K562 (cell line): ENCODE measurements around the gene DNALI1. TPM values are rescaled to one million over a fixed set of nuclear protein-coding genes. Genes with fewer than 3 reads are reported as not detected.
A peak's percentile ranks its signal among the peaks of the same experiment; 100 is the strongest.

Experiments used
- ASH1L ChIP-seq: fragments of 450-650 bp; IDR thresholded peaks from 2 replicates; pipeline ENCODE4 v1.6.1; 2018; ENCODE audit warnings: borderline replicate concordance, mild to moderate bottlenecking, low read depth; ENCODE audit not compliant: partially characterized antibody
- E2F4 ChIP-seq: sonication (generic); formaldehyde crosslinking; IDR thresholded peaks from 2 replicates; pipeline ENCODE4 v1.8.0; 2022; ENCODE audit warnings: mild to moderate bottlenecking, low read depth, missing genetic modification reagents
- GATAD2B ChIP-seq: fragments of 450-650 bp; IDR thresholded peaks from 2 replicates; pipeline ENCODE4 v1.6.1; 2017; ENCODE audit warnings: mild to moderate bottlenecking, borderline replicate concordance
- HINFP ChIP-seq: fragments of 450-650 bp; conservative IDR thresholded peaks from 2 replicates; pipeline ENCODE4 v1.6.1; 2016; ENCODE audit warnings: missing genetic modification characterization, low read depth, mild to moderate bottlenecking, control low read depth, missing compliant biosample characterization
- MCM7 ChIP-seq, 2 experiments: fragments of 450-650 bp; IDR thresholded peaks; 2 replicates each; pipeline ENCODE4 v1.6.1; 2016 to 2018
- NR2F6 ChIP-seq: fragments of 450-650 bp; formaldehyde crosslinking; IDR thresholded peaks from 2 replicates; pipeline ENCODE4 v1.4.0; 2020; ENCODE audit warnings: mild to moderate bottlenecking
- PYGO2 ChIP-seq: fragments of 450-650 bp; IDR thresholded peaks from 2 replicates; pipeline ENCODE4 v1.6.1; 2016; ENCODE audit warnings: mild to moderate bottlenecking, missing genetic modification characterization, moderate library complexity, missing compliant biosample characterization
- RB1 ChIP-seq: fragments of 450-650 bp; IDR thresholded peaks from 2 replicates; pipeline ENCODE4 v1.6.1; 2017; ENCODE audit warnings: low read depth, mild to moderate bottlenecking
- RREB1 ChIP-seq: fragments of 250-450 bp; sonication (Bioruptor Pico); IDR thresholded peaks from 2 replicates; pipeline ENCODE4 v1.4.0; 2020
- SMAD2 ChIP-seq: fragments of 150-350 bp; IDR thresholded peaks from 2 replicates; pipeline ENCODE4 v1.6.1; 2014; ENCODE audit warnings: low read depth, mild to moderate bottlenecking, low read length
- SMARCB1 ChIP-seq: IDR thresholded peaks from 2 replicates; pipeline ENCODE4 v1.6.1; 2011; ENCODE audit warnings: improper control_type of control experiment, low read depth; ENCODE audit not compliant: insufficient read length
- TAL1 ChIP-seq: fragments of 450-650 bp; IDR thresholded peaks from 2 replicates; pipeline ENCODE4 v1.6.1; 2016; ENCODE audit warnings: mild to moderate bottlenecking
- ZBTB12 ChIP-seq: fragments of 250-450 bp; sonication (Bioruptor Pico); IDR thresholded peaks from 2 replicates; pipeline ENCODE4 v1.4.0; 2020
- ZBTB49 ChIP-seq: sonication (generic); formaldehyde crosslinking; IDR thresholded peaks from 2 replicates; pipeline ENCODE4 v1.8.0; 2022; ENCODE audit warnings: missing genetic modification reagents, mild to moderate bottlenecking, borderline replicate concordance
- ZNF408 ChIP-seq: fragments of 250-450 bp; sonication (Bioruptor Pico); IDR thresholded peaks from 2 replicates; pipeline ENCODE4 v1.4.0; 2020; ENCODE audit warnings: low read depth, mild to moderate bottlenecking, moderate library complexity
- polyA plus RNA-seq, 8 experiments: library from polyadenylated mRNA; depleted of rRNA in 4 of 8; stranded (reverse) in 5 of 8; unstranded in 3 of 8; fragments of >200 nt; fragmentation: Nextera tagmentation in 2 of 8; fragmentation: Illumina TruSeq in 1 of 8; extraction: Ambion mirVana in 2 of 8; extraction: Trizol in 1 of 8; gene quantifications; 2 replicates each; pipeline versions ENCODE4 v1.2.1 to v1.2.3, GENCODE V29; 2011 to 2014; ENCODE audit warnings: inconsistent platforms in 1 of 8, missing spikeins in 1 of 8
- total RNA-seq, 7 experiments: library from RNA; depleted of rRNA in 6 of 7; stranded (reverse); fragments of >200 nt in 6 of 7; fragmentation: Illumina TruSeq in 2 of 7; extraction: Trizol in 2 of 7; gene quantifications; 2 replicates each; pipeline versions ENCODE4 v1.2.1 to v1.2.3, GENCODE V29; 2011 to 2021; ENCODE audit warnings: low replicate concordance in 1 of 7

The DNALI1 gene
- total and polyA plus RNA-seq, 9 of the 15 experiments (the other 6 are each of a cell fraction or from before 2014, with no cell fraction given): 0.87 to 5.6 (median 1.2) TPM

- no peak for TF ChIP-seq SMARCB1
- TF ChIP-seq MCM7 (IDR thresholded peaks at IDR 0.05): no peak
- TF ChIP-seq NR2F6 (CRISPR knock-in tag): no peak
- TF ChIP-seq RB1: peak; percentile 99
- no peak for TF ChIP-seq RREB1 (CRISPR knock-in tag)
- TF ChIP-seq SMAD2: no peak
- no peak for TF ChIP-seq ZNF408 (CRISPR knock-in tag)
- 0 out of 2 replicates have a peak, but pooled peaks have one; percentile 45 for TF ChIP-seq ZBTB12 (CRISPR knock-in tag)
- no peak for TF ChIP-seq HINFP (tag)
- peak; percentile 97 for TF ChIP-seq GATAD2B
- no peak for TF ChIP-seq ASH1L
- no peak for TF ChIP-seq ZBTB49 (CRISPR knock-in tag)
- no peak for TF ChIP-seq PYGO2 (tag)
- TF ChIP-seq E2F4 (CRISPR knock-in tag): 0 out of 2 replicates have a peak, but pooled peaks have one; percentile 15
- TF ChIP-seq TAL1: no peak
These were observed 42.2 kb upstream of the DNALI1 start, which contains the start of gene MEAF6 (continued) for GRCh38 chr1:37514350-37515184.
